GM12875 (cell line): ENCODE results near the gene GPATCH8.

ENCODE experiments used
- H3K4me3 ChIP-seq: one replicate; pipeline ENCODE4 v1.5.1; 2011; ENCODE audit warnings: low read depth, low read length, control low read depth
- CTCF ChIP-seq: IDR thresholded peaks from 2 replicates; pipeline ENCODE4 v1.5.1; 2011; ENCODE audit warnings: low read depth, mild to moderate bottlenecking, control low read depth, inconsistent platforms, low read length, moderate library complexity, borderline replicate concordance; ENCODE audit not compliant: insufficient read depth

The GPATCH8 gene

GRCh38 chr17:44503147-44504029 is at the start of gene GPATCH8:
Gene GPATCH8, minus strand, starts transcription at chr17:44503406. Its CDS starts 36 bp downstream, at chr17:44503370.
- H3K4me3 ChIP-seq, result peak within 1 kb of the TSS; percentile 92

GRCh38 chr17:44552361-44552760 is 49.2 kb upstream of the GPATCH8 start:
- H3K4me3 ChIP-seq, result no peak overlapping the region
- no peak for TF ChIP-seq CTCF

More at GRCh38 chr17:44503147-44504029, at the start of gene GPATCH8:
- TF ChIP-seq CTCF, result no peak

GRCh38 chr17:44549686-44550085 is 46.5 kb upstream of the GPATCH8 start:
- no peak overlapping the region for H3K4me3 ChIP-seq
- TF ChIP-seq CTCF, result no peak

GRCh38 chr17:44548376-44549230 is 45.4 kb upstream of the GPATCH8 start:
- H3K4me3 ChIP-seq, result no peak overlapping the region
- no peak for TF ChIP-seq CTCF

- no peak overlapping the region for H3K4me3 ChIP-seq
- TF ChIP-seq CTCF, result no peak
These were observed 44.5 kb upstream of the GPATCH8 start for GRCh38 chr17:44547625-44548267.

GRCh38 chr17:44546671-44547606 is 43.7 kb upstream of the GPATCH8 start:
- H3K4me3 ChIP-seq, result no peak overlapping the region
- no peak for TF ChIP-seq CTCF
